Suppressor macrophage treated with lipopolysaccharide for 1 hour (primary cell): Measurements from ENCODE around the gene BTC.
"Not testable (repeated sequence)": the region's sequence is repeated elsewhere in the genome, so short reads cannot be mapped to it uniquely, and the experiment has no call there.

ENCODE experiments used
- DNase-seq, 3 donors: peaks; one replicate each; pipeline ENCODE4 v3.0.0-alpha.2; 2020 to 2022

Gene BTC, protein sequence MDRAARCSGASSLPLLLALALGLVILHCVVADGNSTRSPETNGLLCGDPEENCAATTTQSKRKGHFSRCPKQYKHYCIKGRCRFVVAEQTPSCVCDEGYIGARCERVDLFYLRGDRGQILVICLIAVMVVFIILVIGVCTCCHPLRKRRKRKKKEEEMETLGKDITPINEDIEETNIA

GRCh38 chr4:74794382-74795010, at the start of gene BTC:
TSS of gene BTC (minus strand) at chr4:74794523. CDS start at chr4:74794325, 198 bp downstream.
- no peak for DNase-seq

DNA sequence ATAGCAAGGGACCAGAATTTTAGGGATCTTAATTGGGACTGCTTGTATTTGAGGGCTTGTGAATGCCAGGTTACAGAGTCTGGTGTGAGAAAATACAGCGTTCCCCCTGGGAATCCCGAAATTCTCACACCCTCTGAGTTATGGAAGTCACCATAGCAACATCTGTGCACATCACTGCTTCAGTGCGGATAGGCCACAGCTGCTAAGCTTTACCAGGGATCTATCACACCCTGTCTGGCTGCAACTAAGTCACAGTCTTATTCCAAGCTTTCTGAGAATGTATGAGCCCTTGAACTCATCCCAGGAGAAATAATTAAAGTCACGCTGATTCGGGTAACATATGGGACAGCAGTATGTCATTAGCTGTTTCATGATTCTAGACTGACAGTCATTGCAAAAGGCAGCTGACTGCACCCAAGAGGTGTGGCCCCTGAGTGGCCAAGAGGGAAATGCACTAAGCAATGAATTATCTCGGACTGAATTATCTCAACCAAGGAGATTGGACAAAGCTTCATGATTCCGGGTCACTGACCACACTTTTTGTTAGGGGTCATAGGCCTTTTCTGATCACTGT, 46.7 kb upstream of the BTC start:
- no peak for DNase-seq

DNA sequence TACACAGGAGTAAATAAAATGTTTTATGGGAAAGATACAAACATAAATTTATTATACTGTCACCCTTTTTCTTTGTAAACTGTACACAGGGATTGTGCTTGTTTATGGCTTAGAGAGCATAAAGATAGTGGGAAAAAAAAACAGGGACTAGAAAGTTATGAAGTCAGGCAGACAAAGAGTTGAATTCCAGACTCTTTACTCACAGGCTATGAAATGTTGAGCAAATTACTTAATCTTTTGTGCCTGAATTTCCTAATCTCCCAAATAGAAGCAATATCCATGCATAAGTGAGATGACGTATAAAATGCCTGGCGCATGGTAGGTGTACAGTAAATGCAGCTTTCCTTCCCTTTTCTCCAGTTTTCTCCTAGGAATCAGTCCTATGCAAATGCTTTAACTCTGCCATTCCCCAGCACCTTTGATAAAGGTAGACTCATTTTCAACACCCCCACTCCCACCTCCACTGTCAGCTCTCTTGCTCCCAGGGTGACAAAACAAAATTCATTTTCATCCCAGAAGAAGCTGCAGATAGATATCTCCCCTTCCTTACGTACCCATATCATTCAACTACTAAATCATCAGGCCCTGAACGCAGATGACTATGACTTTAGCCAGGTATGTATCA, 44.5 kb upstream of the BTC start:
- no peak for DNase-seq

DNA sequence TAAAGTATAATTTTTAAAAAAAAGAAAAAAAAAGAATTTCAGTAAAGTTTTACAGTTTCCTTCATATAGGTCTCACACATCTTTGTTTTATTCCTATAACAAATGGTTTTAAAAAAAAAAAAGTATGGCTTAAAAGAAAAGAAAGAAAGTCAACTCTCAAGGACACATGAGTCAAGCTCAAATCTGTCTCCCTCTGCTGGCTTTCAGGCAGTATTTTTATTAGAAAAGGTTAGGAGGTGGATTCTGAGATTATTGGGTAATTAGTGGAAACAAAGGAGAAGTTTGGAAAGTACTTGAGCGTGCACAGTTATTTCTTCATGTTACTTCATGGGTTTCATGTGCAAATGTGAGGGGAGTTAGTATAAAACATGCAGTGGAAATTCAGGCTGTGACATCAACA, 36.6 kb upstream of the BTC start:
- peak; percentile 2 to 38 (median 32) for DNase-seq

DNA sequence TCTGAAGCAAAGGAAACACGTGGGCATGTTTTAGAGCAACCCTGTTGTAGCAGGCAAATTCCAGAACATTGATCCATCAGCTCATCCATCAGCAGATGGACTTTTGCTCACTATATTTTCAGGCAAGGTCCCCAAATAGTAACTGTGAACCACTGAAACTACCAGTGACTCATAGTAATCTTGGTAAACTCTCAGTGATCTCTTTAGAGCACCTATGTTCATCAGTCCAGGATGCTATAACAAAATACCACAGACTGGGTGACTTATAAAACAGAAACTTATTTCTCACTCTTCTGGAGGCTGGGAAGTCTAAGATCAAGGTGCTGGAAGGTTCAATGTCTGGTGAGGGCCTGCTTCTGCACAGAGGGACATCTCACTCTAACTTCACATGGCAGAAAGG, 28.9 kb upstream of the BTC start:
- no peak for DNase-seq

DNA sequence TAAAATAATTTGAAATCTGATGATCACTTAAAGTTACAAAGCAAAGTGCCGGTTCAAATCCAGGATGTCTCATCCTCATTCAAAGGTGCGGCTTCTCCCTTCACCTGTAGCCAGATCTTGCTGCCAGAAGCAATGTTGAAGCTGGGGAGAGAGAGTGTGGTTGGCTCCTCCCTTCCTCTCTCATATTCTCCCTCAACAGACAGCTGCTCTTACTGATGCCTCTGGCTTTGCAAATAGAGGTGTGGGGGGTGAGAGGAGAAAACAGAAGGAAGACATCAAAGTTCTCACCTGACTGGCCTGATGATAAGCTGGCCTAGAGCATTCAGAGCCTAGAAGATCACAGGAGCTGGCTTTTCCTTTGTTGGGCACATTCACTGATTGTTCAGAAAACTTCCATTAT, 28.3 kb upstream of the BTC start:
- DNase-seq = no peak

DNA sequence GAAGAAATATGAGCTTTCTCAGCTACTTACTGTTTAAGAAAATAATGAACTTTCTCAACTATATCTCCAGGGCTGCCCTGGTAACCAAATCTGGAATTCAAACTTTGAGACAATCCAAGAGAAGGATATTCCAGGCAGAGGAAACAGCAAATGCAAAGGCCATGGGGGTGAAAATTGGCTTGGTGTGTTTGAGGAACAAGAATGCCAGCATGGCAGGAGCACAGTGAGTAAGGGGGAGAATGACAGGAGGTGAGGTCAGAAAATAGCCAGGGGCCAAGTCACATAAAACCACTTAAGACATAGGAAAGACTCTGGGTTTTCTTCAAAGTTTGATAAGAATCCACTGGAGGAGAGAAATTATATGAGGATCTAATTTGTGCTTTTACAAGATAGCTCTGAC, 27.2 kb upstream of the BTC start:
- no peak for DNase-seq

- DNase-seq = no peak
Observed at GRCh38 chr4:74814052-74814451, 19.7 kb upstream of the BTC start.

- not testable (repeated sequence) for DNase-seq
Observed at GRCh38 chr4:74812056-74812455, 17.7 kb upstream of the BTC start.

DNA sequence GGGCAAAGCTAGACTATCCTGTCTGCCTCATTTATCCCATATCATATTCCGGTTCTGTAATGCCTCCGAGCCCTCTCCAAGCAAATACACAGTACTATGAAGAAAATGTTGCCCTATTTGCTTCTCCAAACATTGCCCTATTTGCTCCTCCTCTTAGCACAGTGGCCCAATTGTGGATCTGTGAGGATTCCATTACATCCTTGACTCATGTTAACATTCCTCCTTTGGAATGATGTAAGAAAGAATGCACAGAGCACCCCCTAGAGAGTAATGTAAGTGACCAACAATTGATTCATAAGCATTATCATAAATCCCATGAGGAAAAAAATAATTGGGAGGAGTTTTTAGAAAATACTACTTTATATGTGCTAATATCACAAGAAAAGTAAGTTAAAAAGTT, 11.3 kb upstream of the BTC start:
- no peak for DNase-seq

GRCh38 chr4:74800310-74800709, 6.0 kb upstream of the BTC start:
- no peak for DNase-seq

- no peak for DNase-seq
Observed at GRCh38 chr4:74796631-74797030, 2.3 kb upstream of the BTC start.

- no peak for DNase-seq
Observed at GRCh38 chr4:74793757-74794381, 454 bp downstream of the BTC start.

DNA sequence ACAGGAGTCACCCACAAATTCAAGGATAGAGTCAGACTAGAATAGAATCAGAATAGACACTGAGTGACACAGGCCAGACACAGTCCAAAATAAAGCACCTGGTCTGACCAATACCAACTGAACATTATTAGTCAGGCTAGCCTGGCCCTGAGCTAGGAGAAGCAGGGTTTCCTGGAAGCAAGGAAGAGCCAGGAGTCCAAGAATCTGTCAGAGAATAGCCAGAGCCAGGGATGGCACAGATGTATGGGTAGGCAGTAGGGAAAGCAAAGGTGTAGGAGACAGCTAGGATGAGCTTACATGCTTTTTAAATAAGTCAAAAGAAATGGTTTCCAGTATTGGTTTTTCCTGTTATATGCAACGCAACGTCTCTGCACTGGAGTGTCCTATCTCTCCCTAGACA, 3.7 kb downstream of the BTC start:
- no peak for DNase-seq

DNA sequence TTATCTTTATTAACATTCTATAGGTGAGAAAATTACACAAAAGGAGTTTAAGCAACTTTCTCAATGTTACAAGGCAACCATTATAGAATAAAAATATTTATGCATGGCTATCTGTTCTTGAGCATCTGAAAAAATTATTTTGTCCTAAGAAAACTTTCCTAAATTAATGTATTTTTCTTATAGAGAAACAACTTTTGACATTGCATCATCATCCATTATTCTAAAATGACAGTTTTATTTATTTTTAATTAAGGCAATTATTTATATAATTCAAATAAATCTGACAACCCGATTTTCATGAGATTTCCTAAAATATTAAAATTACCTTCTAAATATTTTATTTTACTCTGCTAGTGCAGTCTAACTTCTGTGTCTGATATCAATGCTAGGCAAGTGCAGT, 4.8 kb downstream of the BTC start:
- DNase-seq = no peak

DNA sequence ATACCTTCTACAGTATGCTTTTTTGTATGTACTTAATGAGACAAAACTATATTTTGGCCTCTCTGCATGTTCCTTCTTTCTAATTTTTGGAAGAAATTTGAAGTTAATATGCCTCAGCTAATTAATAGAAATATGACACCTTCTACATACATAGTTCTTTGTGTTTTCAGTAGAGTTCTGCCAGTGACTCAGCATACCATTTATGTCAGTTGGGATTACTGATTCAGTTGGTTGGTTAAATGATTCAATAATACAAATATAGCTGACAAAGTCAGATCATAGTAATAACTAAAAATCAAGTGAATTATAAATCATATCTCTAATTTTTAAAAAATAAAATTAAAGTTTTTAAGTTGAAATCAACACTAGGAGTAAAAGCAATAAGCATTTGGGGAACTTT, 16.8 kb downstream of the BTC start:
- no peak for DNase-seq

- DNase-seq = no peak
Observed at GRCh38 chr4:74772783-74773182, 21.5 kb downstream of the BTC start.

GRCh38 chr4:74772106-74772505, 22.2 kb downstream of the BTC start:
- no peak for DNase-seq

DNA sequence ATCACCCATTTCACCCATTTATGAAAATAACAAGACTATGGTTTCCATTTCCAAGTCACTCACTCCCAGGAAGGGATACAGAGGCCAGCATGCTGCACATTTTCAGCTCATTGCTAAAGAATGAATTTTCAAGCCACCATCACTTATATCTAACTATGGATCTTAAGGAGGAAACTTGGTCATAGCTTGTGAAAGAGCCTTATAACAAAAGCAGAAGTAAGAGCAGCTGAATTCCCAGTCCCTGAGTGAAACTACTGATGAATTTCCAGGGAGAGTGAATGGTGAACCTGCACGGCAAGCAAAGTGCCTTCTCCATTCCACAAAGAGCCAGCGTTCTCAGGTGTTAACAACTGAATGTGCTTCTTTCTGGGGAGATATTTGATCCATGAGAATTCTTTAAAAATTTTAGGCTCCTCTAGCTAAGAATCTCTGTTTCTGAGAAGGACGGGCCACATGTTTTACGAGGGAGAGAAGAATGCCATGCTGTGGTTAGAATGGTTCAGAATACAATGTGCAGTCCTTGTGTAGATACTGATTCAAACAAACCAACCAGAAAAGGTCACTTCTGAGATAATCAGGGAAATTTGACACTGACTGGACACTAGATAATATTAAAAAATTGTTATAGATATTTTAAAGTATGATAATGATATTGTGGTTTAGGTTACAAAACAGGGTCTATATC, 24.0 kb downstream of the BTC start:
- peak; percentile 11 to 58 (median 24) for DNase-seq

- DNase-seq = peak in 1 of 3 donors; percentile 7
Observed at GRCh38 chr4:74768857-74769525, 25.3 kb downstream of the BTC start.

GRCh38 chr4:74764119-74764518, 30.2 kb downstream of the BTC start:
- DNase-seq = no peak

DNA sequence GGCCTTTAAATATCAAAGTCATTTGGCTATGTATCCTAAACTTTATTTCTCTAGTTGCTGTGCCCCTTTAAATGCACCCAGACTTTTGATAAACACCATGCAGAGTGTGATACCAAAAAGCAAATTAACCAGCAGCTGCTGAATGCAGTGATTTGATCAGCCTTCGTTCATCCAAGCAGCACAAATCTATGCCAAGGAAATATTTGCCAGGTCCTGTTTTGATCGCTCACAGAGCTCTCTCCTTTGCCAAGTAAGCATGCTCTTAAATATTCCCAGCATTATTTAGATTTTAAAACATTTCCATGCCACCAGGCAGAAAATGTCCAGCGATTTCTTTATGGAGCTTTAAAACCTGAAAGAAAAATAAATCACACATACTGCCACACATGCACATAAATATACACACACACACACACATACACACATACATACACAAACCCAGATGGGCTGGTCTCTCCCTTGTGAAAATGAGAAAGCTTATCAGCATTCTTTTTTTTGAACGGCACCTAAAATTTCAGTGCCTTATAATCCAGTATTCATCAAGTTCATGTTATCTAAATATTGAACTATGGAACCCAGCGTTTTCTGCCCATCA, 35.7 kb downstream of the BTC start:
- no peak for DNase-seq
